HepG2 (cell line): Measurements from ENCODE around the gene BEST2. TPM values are rescaled to one million over a fixed set of nuclear protein-coding genes. Genes with fewer than 3 reads are reported as not detected.

Experiments used
- AGO2 ChIP-seq: fragments of 200-400 bp; formaldehyde crosslinking; optimal IDR thresholded peaks from 2 replicates; pipeline ENCODE3; 2017; ENCODE audit warnings: mild to moderate bottlenecking, low read depth, low read length, moderate library complexity
- EEA1 ChIP-seq: sonication (generic); formaldehyde crosslinking; IDR thresholded peaks from 2 replicates; pipeline ENCODE4 v1.5.1; 2020; ENCODE audit warnings: mild to moderate bottlenecking, missing genetic modification reagents, borderline replicate concordance
- GABPA ChIP-seq, 2 experiments: IDR thresholded peaks; 2 replicates each; pipeline ENCODE4 v1.6.1; 2011 to 2016; ENCODE audit warnings: low read depth in 2 of 2, low read length in 1 of 2, missing biosample characterization in 1 of 2, missing genetic modification characterization in 1 of 2
- KLF9 ChIP-seq: IDR thresholded peaks from 2 replicates; pipeline ENCODE4 v1.6.1; 2016; ENCODE audit warnings: low read depth
- MED1 ChIP-seq: sonication (generic); formaldehyde crosslinking; IDR thresholded peaks from 2 replicates; pipeline ENCODE4 v1.4.0; 2020; ENCODE audit warnings: missing genetic modification reagents
- MYNN ChIP-seq: sonication (generic); formaldehyde crosslinking; IDR thresholded peaks from 2 replicates; pipeline ENCODE4 v1.4.0; 2020; ENCODE audit warnings: mild to moderate bottlenecking, low read depth, missing genetic modification reagents
- RFXANK ChIP-seq: IDR thresholded peaks from 2 replicates; pipeline ENCODE4 v1.6.1; 2016
- RXRA ChIP-seq: sonication (generic); formaldehyde crosslinking; IDR thresholded peaks from 2 replicates; pipeline ENCODE4 v1.5.1; 2020; ENCODE audit warnings: missing genetic modification reagents
- ZNF124 ChIP-seq: sonication (generic); formaldehyde crosslinking; IDR thresholded peaks from 2 replicates; pipeline ENCODE4 v1.4.0; 2020; ENCODE audit warnings: missing genetic modification reagents
- ZNF337 ChIP-seq: sonication (generic); formaldehyde crosslinking; IDR thresholded peaks from 2 replicates; pipeline ENCODE4 v1.5.1; 2020; ENCODE audit warnings: missing genetic modification reagents, low read depth, mild to moderate bottlenecking, borderline replicate concordance
- ZNF589 ChIP-seq: sonication (generic); formaldehyde crosslinking; conservative IDR thresholded peaks from 2 replicates; pipeline ENCODE4 v1.8.0; 2022; ENCODE audit warnings: mild to moderate bottlenecking, moderate library complexity, missing genetic modification reagents
- polyA plus RNA-seq, 8 experiments: library from polyadenylated mRNA; depleted of rRNA in 3 of 8; stranded (reverse) in 7 of 8; unstranded in 1 of 8; fragments of >200 nt; fragmentation: Illumina TruSeq in 4 of 8; extraction: Trizol in 4 of 8; gene quantifications; 2 replicates each; pipeline versions ENCODE4 v1.2.1 to v1.2.3, GENCODE V29; 2011 to 2016; ENCODE audit warnings: low read depth in 4 of 8, missing spikeins in 1 of 8, mixed read lengths in 1 of 8; ENCODE audit not compliant: insufficient read depth in 1 of 8
- total RNA-seq, 5 experiments: library from RNA; depleted of rRNA; stranded (reverse); fragments of >200 nt; fragmentation: Illumina TruSeq; extraction: Trizol; gene quantifications; 2 replicates each; pipeline ENCODE4 v1.2.3, GENCODE V29; 2016; ENCODE audit warnings: low read depth in 1 of 5
- TF ChIP-seq, protein P1 (sequence below): IDR thresholded peaks from 2 replicates; pipeline ENCODE4 v1.4.0; 2020; ENCODE audit warnings: mild to moderate bottlenecking, missing genetic modification reagents
- TF ChIP-seq, protein P2 (sequence below): sonication (generic); formaldehyde crosslinking; IDR thresholded peaks from 2 replicates; pipeline ENCODE4 v1.5.0; 2020; ENCODE audit warnings: missing genetic modification reagents
- TF ChIP-seq, protein P3 (sequence below): sonication (generic); formaldehyde crosslinking; IDR thresholded peaks from 2 replicates; pipeline ENCODE4 v1.4.0; 2020; ENCODE audit warnings: missing genetic modification reagents
- TF ChIP-seq, protein P4 (sequence below): sonication (generic); formaldehyde crosslinking; IDR thresholded peaks from 2 replicates; pipeline ENCODE4 v1.4.0; 2020; ENCODE audit warnings: missing genetic modification reagents
- TF ChIP-seq, protein P5 (sequence below): sonication (generic); formaldehyde crosslinking; IDR thresholded peaks from 2 replicates; pipeline ENCODE4 v1.8.1; 2023; ENCODE audit warnings: missing genetic modification reagents, mild to moderate bottlenecking, borderline replicate concordance

The BEST2 gene
- total and polyA plus RNA-seq, 2 of the 13 experiments (the other 11 are each of a cell fraction or from before 2014, with no cell fraction given) = not detected

DNA sequence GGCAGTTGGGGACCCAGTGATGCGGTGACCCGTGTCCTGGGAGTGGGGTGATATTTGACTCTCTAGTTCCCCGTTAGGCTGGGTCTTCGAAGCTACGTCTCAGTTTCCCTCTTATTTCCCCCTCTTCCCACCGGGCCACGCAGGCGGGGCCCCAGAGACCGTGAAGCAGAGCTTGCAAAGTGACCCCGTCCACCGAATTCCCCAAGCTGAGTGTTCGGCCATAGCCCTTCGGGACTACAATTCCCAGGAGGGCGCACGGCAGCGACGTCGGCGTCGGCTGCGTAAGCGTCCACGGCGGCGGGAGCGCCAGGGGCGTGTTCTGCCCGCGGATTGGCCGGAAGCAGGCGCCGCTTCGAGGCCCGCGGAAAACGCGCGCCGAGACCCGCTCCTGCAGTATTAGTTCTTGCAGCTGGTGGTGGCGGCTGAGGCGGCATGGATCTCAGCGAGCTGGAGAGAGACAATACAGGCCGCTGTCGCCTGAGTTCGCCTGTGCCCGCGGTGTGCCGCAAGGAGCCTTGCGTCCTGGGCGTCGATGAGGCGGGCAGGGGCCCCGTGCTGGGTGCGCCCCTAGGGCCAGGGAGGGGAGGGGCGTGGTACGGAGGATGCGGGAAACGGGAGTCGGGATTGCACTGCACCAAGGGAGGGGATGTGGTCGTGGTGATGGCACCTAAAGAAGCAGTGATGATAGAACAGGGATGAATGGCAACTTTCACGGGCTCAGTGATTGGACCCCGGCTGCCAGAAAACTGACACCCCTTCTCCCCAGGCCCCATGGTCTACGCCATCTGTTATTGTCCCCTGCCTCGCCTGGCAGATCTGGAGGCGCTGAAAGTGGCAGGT, 54.9 kb downstream of the BEST2 start, which contains the start of gene RNASEH2A (continued):
- TF ChIP-seq, protein P1, sequence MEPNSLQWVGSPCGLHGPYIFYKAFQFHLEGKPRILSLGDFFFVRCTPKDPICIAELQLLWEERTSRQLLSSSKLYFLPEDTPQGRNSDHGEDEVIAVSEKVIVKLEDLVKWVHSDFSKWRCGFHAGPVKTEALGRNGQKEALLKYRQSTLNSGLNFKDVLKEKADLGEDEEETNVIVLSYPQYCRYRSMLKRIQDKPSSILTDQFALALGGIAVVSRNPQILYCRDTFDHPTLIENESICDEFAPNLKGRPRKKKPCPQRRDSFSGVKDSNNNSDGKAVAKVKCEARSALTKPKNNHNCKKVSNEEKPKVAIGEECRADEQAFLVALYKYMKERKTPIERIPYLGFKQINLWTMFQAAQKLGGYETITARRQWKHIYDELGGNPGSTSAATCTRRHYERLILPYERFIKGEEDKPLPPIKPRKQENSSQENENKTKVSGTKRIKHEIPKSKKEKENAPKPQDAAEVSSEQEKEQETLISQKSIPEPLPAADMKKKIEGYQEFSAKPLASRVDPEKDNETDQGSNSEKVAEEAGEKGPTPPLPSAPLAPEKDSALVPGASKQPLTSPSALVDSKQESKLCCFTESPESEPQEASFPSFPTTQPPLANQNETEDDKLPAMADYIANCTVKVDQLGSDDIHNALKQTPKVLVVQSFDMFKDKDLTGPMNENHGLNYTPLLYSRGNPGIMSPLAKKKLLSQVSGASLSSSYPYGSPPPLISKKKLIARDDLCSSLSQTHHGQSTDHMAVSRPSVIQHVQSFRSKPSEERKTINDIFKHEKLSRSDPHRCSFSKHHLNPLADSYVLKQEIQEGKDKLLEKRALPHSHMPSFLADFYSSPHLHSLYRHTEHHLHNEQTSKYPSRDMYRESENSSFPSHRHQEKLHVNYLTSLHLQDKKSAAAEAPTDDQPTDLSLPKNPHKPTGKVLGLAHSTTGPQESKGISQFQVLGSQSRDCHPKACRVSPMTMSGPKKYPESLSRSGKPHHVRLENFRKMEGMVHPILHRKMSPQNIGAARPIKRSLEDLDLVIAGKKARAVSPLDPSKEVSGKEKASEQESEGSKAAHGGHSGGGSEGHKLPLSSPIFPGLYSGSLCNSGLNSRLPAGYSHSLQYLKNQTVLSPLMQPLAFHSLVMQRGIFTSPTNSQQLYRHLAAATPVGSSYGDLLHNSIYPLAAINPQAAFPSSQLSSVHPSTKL = peak; percentile 51
- TF ChIP-seq, protein P2, sequence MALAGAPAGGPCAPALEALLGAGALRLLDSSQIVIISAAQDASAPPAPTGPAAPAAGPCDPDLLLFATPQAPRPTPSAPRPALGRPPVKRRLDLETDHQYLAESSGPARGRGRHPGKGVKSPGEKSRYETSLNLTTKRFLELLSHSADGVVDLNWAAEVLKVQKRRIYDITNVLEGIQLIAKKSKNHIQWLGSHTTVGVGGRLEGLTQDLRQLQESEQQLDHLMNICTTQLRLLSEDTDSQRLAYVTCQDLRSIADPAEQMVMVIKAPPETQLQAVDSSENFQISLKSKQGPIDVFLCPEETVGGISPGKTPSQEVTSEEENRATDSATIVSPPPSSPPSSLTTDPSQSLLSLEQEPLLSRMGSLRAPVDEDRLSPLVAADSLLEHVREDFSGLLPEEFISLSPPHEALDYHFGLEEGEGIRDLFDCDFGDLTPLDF (CRISPR knock-in tag) = peak; percentile 98
- peak; percentile 94 for TF ChIP-seq KLF9 (CRISPR knock-in tag)
- TF ChIP-seq, protein P3, sequence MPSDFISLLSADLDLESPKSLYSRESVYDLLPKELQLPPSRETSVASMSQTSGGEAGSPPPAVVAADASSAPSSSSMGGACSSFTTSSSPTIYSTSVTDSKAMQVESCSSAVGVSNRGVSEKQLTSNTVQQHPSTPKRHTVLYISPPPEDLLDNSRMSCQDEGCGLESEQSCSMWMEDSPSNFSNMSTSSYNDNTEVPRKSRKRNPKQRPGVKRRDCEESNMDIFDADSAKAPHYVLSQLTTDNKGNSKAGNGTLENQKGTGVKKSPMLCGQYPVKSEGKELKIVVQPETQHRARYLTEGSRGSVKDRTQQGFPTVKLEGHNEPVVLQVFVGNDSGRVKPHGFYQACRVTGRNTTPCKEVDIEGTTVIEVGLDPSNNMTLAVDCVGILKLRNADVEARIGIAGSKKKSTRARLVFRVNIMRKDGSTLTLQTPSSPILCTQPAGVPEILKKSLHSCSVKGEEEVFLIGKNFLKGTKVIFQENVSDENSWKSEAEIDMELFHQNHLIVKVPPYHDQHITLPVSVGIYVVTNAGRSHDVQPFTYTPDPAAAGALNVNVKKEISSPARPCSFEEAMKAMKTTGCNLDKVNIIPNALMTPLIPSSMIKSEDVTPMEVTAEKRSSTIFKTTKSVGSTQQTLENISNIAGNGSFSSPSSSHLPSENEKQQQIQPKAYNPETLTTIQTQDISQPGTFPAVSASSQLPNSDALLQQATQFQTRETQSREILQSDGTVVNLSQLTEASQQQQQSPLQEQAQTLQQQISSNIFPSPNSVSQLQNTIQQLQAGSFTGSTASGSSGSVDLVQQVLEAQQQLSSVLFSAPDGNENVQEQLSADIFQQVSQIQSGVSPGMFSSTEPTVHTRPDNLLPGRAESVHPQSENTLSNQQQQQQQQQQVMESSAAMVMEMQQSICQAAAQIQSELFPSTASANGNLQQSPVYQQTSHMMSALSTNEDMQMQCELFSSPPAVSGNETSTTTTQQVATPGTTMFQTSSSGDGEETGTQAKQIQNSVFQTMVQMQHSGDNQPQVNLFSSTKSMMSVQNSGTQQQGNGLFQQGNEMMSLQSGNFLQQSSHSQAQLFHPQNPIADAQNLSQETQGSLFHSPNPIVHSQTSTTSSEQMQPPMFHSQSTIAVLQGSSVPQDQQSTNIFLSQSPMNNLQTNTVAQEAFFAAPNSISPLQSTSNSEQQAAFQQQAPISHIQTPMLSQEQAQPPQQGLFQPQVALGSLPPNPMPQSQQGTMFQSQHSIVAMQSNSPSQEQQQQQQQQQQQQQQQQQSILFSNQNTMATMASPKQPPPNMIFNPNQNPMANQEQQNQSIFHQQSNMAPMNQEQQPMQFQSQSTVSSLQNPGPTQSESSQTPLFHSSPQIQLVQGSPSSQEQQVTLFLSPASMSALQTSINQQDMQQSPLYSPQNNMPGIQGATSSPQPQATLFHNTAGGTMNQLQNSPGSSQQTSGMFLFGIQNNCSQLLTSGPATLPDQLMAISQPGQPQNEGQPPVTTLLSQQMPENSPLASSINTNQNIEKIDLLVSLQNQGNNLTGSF (CRISPR knock-in tag) = peak; percentile 33; the same call in 1 of the 2 replicates
- no peak for TF ChIP-seq GABPA (IDR thresholded peaks at IDR 0.05; ENCODE audit: low read depth, low read length)
- TF ChIP-seq GABPA (CRISPR knock-in tag; IDR thresholded peaks at IDR 0.05; ENCODE audit: low read depth) = peak; percentile 49; the same call in 1 of the 2 replicates
- TF ChIP-seq ZNF337 (CRISPR knock-in tag) = 0 out of 2 replicates have a peak, but pooled peaks have one; percentile 59
- TF ChIP-seq RFXANK (CRISPR knock-in tag) = peak; percentile 68; the same call in 1 of the 2 replicates
- TF ChIP-seq MYNN = peak; percentile 83; the same call in 1 of the 2 replicates
- TF ChIP-seq ZNF589 (CRISPR knock-in tag) = peak; percentile 65; the same call in 1 of the 2 replicates
- peak; percentile 61; the same call in 1 of the 2 replicates for TF ChIP-seq RXRA
- peak; percentile 43; the same call in 1 of the 2 replicates for TF ChIP-seq ZNF124 (CRISPR knock-in tag)
- TF ChIP-seq, protein P4, sequence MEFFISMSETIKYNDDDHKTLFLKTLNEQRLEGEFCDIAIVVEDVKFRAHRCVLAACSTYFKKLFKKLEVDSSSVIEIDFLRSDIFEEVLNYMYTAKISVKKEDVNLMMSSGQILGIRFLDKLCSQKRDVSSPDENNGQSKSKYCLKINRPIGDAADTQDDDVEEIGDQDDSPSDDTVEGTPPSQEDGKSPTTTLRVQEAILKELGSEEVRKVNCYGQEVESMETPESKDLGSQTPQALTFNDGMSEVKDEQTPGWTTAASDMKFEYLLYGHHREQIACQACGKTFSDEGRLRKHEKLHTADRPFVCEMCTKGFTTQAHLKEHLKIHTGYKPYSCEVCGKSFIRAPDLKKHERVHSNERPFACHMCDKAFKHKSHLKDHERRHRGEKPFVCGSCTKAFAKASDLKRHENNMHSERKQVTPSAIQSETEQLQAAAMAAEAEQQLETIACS = peak; percentile 60; the same call in 1 of the 2 replicates
- peak; percentile 50; the same call in 1 of the 2 replicates for TF ChIP-seq MED1 (CRISPR knock-in tag)
- peak; percentile 87; the same call in 1 of the 2 replicates for TF ChIP-seq EEA1 (CRISPR knock-in tag)
- TF ChIP-seq, protein P5, sequence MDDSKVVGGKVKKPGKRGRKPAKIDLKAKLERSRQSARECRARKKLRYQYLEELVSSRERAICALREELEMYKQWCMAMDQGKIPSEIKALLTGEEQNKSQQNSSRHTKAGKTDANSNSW = peak; percentile 79; the same call in 1 of the 2 replicates
- TF ChIP-seq AGO2 = no peak
